ENCODE results near the gene KRT10.

- no peak for TF ChIP-seq CTCF (IDR thresholded peaks at IDR 0.05; ENCODE audit: insufficient read depth, low read depth, low read length)
- TF ChIP-seq EZH2 (IDR thresholded peaks at IDR 0.05; ENCODE audit: insufficient read depth, low read length): no peak
Measured at GRCh38 chr17:40794466-40794865, 27.9 kb downstream of the KRT10 start.
